ENCODE measurements around the gene TP53AIP1.

TP53AIP1 gene, protein sequence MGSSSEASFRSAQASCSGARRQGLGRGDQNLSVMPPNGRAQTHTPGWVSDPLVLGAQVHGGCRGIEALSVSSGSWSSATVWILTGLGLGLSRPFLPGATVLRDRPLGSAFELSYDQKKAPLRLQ

DNA sequence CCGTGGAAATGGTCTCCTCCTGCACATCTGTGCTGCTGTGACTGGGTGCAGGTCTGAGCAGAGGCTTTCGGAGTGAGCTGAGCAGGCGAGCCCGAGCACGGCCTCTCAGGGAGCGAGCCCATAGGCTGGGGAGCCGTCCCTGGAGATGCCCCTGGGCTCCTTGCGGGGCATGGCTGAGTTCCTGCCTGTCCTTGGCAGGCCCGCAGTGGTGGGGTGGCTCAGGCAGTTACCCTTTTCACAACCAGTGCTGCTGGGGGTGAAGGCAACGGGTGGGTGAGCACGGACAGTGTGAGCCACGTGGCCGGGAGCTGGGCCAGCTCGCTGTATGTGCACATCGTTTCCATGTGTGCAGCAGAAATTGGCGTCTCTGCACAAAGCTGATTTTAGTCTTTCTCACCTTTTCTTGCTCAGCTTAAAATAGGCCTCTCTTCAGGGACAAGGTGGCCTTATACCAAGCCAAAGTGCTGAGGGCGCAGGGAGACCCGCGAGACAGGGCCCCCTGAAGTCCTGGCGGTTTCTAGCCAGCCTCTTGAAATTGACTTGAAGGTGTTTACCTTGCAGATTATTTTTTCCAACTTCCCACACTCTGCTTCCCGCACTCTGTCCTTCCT is at the start of gene TP53AIP1:
Gene TP53AIP1 (minus strand): TSS at position 55 of the 611 bp plus-strand sequence. CDS start 5,053 bp downstream, outside the sequence.
- no peak for FAIRE-seq

DNA sequence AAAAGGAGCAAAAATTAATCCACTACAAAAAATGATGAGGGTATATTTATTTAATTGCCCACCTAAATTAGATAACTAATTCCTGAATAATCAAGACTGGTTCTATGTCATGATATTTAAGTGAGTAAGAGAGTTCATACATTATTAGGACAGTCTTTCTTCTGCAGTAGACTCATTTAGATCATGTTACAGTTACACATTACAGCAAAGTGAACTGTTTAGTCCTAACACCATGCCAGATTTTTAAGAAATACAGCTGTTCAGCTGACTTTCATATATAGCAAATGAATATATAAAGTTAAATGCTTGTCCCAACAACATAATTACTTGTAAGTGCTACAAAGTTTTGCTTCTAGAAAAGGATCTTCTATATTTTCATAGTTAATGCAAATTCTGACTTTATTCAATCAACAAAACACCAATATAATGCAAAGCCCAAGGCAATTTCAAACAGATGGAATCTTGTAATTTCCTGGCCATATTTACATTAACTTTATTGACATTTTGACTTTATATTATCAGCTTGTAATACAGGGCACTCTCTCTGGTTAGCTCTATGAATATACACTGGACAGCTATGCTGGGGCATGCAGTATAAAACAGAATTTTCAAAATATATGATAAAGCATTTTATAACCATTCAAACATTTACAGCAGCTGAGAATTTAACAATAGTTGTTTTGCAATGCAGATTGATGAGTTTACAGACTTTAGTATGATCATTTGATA is 45.7 kb upstream of the TP53AIP1 start:
- no peak for FAIRE-seq

DNA sequence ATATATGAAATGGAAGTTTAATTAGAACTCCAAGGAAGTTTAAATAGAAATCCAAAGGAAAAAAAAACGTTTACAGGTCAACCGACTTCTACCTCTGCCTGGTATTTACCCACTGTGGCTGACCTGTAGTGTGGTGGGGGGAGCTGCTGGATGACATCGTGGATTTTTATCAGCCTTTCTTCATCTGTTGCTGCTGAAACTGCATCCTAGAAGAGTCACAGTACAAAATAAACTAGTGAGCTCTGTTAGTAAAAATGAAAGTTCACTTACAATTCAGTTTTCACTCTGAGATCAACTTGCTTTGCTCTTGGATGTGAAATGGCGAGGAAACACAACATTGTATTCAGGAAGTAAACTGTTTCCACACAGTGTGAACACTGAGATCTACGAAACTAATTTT is 43.2 kb upstream of the TP53AIP1 start:
- no peak for FAIRE-seq

DNA sequence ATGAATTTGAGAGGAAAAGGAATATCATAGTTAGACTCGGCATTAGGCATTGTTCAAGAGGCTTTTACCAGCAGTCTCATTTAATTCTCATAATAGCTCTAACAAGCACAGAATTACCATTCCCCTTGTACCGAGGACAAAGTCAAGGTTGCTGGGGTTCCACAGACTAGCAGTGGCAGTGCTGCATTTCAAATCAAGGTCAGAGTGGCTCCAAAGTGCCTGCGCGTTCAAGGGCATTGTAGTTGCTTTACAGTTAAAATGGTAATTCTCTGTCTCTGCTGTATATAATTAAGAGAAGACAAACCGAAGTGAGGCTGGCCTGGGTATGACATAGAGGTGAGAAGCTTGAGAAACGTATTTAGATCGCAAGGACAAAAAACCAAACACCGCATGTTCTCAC is 40.4 kb upstream of the TP53AIP1 start:
- FAIRE-seq = no peak

DNA sequence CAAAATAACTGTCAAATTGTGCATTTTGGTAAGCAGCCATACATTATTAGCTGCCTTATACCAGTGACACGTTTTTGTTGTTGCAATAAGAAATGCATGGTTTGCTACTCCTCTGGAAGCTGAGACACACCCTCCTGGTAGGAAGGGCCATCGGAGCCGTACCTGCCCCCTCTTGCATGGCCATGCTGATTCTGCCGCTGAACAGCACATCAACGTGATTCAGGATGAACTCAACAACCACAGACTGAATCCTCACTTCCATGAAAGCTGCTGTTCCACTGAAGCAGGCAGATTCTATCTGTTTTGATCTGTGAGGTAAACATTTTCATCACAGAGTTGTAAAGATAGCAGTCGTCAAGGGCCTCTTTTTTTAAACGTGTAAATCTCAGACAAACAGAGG is 38.6 kb upstream of the TP53AIP1 start:
- no peak for FAIRE-seq

DNA sequence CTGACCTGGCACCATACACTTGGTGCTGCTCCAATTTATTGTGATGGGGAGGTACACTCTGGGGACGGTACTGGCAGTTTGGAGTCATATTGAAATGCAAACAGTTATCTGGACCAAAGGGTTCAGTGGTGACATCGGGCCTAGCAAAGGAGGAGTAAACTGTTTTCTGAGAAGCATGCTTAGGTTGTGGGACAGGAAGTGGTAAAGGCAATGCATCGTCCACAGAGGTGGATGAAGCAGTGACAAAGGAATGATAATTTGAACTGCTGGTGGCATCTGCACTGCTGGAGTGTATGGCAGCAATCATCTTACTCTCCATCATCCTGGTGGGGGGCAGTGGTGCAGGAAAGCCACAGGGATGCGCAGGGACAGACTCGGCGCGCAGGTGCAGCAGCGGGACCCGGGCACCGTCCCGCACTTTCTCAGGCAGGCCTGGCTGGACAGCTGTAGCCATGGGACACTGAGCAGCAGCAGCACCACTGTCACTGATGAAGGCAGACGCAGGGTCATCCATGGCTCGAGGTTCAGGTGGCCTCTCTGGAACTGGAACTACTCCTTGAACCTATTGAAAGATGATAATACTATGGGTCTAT is 28.0 kb upstream of the TP53AIP1 start:
- no peak for FAIRE-seq

DNA sequence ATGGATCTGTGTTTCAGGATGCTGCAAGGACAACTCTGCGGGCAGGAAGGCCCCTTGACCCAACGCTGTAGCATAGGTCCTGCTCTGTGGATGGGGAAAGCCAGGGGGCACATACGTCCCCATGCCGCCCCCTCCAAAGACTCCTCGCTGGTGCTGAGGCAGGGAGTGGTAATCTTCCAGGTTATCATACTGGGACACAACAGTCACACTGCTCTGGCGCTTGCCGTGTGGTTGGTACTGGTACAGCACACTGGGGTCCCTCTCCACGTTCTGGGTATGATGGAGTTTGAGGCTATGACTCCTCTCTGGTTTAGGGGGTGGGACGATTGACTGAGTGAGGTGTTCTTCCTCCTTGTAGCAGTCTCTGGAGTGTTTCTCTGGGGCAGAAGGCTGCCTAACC is 26.2 kb upstream of the TP53AIP1 start:
- FAIRE-seq = no peak

DNA sequence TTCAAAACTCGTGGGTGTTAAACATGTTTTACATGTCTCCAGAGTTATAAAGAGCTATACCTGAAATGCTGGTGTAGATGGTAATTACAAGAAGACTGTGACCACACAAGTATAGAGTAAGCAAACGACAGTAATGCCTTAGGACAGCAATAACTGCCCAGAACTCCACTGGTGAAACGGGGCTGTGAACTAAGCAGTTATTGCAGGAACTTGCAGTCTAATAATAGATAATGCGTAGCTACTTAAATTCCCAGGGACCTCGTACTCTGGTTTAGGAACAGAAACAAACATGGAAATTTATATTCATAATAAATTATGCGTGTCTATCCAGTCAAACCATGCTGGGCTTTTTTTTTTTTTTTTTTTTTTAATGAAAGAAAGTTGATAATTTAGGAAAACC is 24.9 kb upstream of the TP53AIP1 start:
- no peak for FAIRE-seq

DNA sequence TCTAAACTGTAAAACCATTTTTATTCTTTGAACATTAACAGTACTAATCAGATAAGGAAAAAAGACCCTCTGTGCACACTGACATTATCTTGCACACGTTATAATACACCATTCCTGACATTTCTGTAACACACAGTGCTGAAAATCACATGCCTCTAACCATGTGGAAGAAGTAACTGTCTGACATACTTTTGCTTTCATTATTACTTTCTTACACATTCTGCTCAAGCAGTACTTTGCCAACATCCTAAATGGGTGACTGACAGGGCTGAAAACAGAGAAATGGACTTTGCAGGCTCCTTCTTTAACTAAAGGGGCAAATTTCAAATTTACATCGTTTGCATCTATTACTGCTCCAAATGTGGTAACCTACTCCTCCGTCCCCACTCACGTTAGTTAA is 22.8 kb upstream of the TP53AIP1 start:
- FAIRE-seq = no peak

DNA sequence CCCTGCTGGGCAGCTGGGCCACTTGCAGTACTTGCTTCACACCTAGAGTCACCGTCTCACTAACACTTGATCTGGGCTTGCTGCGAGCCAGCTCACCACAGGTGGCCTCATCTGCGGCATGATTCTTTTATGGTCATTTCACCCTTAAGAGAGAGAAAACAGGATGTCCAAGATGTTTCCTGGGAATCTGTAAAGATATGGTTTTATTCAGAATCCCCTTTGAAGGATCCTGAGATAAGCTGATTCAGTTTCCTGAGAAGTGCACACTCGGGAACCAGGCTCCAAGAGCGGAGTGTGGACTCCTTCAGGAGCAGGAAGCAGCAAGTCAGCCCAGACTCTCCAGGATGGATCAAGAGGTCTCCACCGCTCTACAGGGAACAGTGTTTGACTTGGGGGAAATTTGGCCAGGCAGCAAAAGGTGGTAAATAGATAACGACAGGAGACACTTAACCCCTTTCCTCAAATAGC is 21.8 kb upstream of the TP53AIP1 start:
- FAIRE-seq = no peak

DNA sequence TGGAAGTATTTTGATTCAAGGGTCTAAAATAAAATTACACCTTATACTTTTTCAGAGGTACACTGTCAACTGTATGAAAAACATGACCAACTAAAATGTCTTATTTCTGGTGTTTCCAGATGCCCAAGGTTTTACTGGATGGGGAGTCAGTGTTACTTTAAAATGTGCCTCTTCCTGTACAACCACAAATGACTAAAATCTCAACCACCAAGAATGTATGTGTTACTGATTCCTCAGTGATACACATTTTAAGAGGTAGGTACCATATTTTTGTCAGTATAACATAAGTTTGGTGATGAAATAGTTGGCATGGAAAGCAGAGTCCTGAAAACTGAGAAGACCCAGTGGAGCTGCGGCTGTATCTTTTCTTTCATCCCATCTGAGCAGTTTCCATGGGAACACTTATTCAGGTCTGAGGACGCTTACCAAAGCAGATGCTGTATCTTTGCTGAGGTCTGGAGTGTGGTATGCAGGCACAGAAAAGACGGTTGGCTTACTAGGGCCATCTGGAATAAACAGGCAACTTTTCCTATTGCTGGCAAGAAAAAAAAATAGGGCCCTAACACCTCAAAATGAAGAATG is 21.2 kb upstream of the TP53AIP1 start:
- FAIRE-seq = no peak

DNA sequence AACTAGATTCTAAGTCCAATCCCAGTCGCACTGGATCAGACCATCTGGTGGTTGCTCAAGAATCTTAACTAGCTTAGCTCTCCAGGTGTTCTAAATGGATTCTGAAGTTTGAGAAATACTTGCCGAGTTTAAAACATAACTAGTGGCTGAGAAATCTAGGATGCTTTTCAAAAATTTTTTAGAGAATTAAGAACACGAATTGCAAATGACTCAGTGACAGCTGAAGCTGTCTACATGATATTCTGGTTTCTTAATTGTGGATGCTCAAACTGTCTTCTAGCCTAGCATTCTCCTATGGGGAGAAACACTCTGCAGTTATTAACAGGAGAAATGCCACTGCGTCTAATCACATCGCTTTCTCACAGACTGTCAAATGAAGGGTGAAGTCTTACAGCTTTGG is 20.2 kb upstream of the TP53AIP1 start:
- no peak for FAIRE-seq

DNA sequence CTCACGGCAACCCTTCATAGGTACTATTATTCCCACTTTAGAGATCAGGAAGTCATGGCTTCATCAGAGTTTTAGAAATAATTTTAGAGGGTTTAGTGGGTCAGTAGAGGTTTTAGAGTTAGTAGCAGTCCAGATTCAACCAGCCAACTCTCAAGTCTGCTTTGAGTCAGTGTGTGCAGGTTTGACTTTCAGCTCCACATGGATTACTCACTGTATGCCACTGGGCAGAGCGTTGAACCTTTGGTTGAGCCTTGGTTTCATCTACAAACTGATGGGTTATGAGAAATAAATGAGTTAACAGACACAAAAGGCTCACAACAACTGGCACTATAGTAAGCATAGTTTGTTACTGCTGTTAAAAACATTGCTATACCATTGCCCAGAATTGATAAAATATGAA is 19.0 kb upstream of the TP53AIP1 start:
- FAIRE-seq = no peak

DNA sequence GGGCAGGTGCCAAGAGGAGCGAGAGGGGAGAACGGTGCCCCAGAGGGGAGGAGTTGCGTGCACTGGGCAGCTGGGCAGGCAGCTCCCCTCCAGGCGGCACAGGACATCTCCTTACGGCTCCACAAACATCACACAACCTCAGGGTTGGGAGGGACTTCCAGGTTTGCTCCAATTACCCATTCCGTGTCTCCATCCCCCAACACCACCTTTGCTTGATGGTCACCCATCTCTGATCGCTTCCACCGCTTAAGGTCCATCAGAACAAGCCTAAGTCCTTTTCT is 14.5 kb upstream of the TP53AIP1 start:
- no peak for FAIRE-seq

DNA sequence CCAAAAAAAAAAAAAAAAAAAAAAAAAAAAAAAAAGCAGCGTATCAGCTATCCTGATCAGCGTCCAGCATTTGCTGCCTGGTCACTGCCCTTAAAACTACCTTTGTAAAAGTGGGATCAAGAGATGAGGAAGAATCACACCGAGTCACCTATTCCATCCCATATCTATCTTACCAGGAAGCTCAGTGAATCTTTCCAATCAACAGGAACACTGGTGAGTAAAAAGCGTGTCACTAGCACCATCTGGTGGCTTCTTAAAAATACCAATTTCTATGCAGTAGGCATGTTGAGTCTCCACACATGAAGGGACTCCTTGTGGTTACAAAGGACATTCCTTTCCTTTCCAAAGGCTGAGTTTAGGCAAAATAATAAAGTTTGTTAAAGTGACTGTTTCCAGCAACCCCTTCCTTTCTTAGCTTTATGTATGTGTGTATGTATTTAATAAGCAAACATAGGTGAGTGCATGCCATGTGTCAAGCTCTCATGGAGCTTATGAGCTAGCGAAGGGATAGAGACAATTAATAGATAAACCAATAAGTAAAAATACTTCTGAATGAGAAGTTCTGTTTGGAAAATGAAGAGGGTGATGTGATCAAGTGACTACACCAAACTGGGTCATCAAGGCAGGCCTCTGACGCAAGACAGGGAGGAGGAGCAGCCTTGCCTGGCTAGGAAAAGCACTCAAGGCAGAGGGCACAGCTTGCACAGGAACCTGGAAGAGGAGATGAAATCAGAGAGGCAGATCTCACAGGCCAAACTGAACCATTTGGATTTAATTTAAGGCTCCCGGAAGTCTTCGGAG is 13.9 kb upstream of the TP53AIP1 start:
- peak; percentile 79 for FAIRE-seq

DNA sequence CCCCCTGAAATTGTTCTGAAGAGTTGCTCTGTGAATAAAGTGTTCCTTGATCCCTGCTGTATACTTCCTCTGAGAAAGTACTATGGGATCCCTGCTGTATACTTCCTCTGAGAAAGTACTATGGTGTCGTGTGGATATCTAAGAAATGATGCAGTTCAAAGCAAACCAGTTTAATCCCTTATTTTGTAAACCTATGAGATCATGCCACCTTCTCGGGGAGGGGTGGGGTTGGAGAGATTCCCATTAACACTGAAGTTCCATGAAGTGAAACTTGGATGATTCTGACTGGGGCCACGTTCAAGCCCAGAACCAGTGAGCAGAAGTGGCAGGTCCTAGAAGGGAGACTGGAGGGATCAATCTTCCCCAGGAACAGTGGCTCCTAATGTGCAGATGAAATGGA is 13.0 kb upstream of the TP53AIP1 start:
- FAIRE-seq = no peak

DNA sequence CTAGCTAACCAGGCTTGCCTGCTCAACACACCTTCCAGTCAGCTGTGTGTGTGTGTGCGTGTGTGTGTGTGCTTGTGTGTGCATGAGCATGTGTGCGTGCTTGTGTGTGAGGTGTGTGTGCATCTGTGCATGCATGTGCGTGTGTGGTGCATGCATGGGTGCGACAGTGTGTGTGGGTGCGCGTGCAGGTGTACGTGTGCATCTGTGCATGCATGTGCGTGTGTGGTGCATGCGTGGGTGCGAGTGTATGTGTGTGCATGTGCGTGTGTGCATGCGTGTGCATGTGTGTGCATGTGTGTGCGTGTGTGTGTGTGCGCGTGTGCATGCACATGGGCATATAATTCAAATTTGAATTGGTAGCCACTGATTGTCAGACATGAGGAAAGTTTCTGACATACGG is 10.5 kb upstream of the TP53AIP1 start:
- FAIRE-seq = no peak

DNA sequence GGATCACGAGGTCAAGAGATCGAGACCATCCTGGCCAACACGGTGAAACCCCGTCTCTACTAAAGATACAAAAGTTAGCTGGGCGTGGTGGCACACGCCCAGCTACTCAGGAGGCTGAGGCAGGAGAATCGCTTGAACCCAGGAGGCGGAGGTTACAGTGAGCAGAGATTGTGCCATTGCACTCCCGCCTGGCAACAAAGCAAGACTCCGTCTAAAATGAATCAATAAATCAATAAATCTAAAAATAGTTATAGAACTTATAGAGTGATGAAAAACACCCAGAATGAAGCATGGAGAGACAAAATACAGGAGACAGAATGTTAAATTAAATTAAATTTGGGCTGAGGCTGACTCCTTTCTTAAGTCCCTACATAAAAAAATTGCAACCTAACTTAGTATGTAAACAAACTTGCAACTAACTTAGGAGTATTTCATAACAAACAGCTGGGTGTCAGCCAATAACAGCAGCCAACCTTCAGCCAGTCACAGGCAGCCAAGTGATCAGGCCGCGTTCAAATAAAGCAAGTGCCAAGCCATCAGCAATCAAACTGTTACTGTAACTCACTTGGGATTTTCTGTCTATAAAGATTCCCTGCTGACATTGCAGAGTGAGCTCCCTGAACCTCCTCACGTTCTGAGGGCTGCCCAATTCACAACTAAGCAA is 7.3 kb upstream of the TP53AIP1 start:
- no peak for FAIRE-seq

DNA sequence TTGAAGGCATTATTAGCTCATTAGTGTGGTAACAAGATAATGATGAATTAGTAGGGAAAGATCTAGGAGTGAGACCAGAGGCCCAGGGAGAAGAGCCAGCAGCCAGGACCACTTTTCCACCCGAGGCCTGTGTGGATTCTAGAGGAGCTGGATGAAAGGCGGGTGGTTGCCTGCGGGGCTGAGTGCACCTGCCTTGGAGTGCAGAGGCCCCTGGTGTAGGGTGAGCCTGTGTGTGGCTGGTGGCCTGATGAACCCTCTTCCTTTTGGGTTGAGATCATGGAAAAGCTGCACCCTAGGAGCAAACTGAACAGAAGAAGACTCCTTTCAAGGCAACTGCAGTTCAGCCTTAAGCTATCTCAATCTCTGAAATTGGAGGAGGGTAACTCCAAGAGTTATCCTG is 5.9 kb upstream of the TP53AIP1 start:
- no peak for FAIRE-seq

DNA sequence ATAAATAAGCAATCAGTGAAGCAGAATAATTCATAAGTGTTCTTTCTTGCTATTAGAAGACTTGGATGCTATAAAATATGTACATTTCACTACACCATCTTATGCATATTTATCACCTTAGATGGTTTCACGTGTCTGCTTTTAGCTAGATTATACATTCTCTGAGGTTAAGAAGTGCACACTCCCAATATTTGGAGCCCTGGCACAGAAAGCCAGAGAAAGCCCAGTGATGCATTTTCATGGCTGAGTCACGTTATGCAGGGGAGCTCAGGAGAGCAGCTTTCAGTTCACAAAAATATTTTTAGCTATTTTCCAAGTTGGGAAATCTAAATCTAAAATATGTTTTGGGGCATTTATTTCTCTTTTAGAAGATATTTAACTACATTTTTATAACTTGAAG is 5.1 kb upstream of the TP53AIP1 start:
- FAIRE-seq = no peak

DNA sequence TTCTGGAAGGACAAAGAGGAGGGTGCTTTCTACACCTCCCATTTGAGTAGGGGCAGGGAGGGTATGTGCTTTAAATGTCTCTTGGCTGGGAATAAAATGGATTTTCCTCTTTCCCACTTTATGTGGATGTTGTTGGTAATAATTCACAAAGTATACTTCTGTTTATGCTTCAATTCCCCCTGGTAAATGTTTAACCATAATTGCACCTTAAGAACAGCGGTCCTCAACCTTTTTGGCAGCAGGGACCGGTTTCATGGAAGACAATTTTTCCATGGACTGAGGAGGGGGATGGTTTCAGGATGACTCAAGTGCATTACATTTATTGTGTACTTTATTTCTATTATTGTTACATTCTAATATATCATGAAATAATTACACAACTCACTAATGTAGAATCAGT is 4.0 kb upstream of the TP53AIP1 start:
- FAIRE-seq = no peak

DNA sequence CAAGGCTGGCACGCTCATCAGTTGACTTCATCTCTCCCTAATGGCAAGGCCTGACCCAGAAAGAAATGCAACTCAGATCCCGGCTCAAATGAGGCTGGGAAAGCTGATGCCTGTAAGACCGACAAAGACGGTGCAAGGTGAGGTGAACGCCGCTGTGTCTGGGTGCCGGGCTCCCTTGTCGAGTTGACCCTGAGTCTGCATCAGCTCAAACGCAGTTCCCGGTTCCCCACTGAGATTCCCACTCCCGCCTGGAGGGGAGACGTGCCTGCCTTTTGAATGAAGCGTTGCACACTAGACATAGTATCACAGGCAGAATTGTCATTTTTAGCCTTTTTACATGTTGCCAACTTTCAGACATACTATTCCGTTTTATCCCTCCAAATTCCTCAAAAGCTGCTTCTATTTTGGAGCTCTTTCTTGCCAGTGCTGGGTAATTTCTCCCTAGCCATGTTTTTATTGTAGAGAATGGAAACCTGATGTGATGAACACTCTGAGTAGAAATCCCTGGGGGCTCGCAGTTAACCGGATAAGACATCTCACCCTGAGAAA is 831 bp upstream of the TP53AIP1 start:
- FAIRE-seq = no peak

Measured in TTC549 (cell line).